Subcutaneous abdominal adipose tissue (tissue), 5 donors: ENCODE results near the gene ITCH.

Source experiments
- H3K27ac ChIP-seq: one replicate; pipeline ENCODE4 v1.7.0; 2013; ENCODE audit warnings: low read depth, mild to moderate bottlenecking, inconsistent platforms, low read length, moderate library complexity
- H3K27me3 ChIP-seq, 5 donors: one replicate each; pipeline ENCODE4 v1.7.0; 2013; ENCODE audit warnings: low read length in 5 of 5, inconsistent platforms in 1 of 5; ENCODE audit not compliant: control insufficient read depth in 5 of 5, insufficient read depth in 4 of 5
- H3K36me3 ChIP-seq, 5 donors: one replicate each; pipeline ENCODE4 v1.7.0; 2013; ENCODE audit warnings: low read length in 5 of 5; ENCODE audit not compliant: control insufficient read depth in 5 of 5, insufficient read depth in 5 of 5
- H3K4me1 ChIP-seq, 5 donors: one replicate each; pipeline ENCODE4 v1.7.0; 2013; ENCODE audit warnings: low read length in 5 of 5, mild to moderate bottlenecking in 3 of 5, moderate library complexity in 1 of 5; ENCODE audit not compliant: control insufficient read depth in 5 of 5, insufficient read depth in 5 of 5
- H3K4me3 ChIP-seq, 5 donors: one replicate each; pipeline ENCODE4 v1.7.0; 2013; ENCODE audit warnings: low read length in 5 of 5, low read depth in 1 of 5
- H3K9ac ChIP-seq, 5 donors: one replicate each; pipeline ENCODE4 v1.7.0; 2013; ENCODE audit warnings: low read length in 5 of 5, mild to moderate bottlenecking in 4 of 5, moderate library complexity in 3 of 5
- H3K9me3 ChIP-seq, 5 donors: one replicate each; pipeline ENCODE4 v1.7.0; 2013; ENCODE audit warnings: low read length in 5 of 5; ENCODE audit not compliant: control insufficient read depth in 5 of 5
- donor health status: healthy.
- donor health status: healthy.
- donor health status: healthy.
- donor health status: healthy.
- donor health status: healthy.

Gene ITCH

GRCh38 chr20:34522969-34523871, 160.1 kb downstream of the ITCH start:
- Histone ChIP-seq H3K4me3 (no peak overlapping the region), H3K27me3 (no peaks in the 10 kb centered on the region), H3K9me3 (no peaks in the 10 kb centered on the region), H3K36me3 (peaks cover 11 to 34% (median 26%) of the 10 kb centered on the region in 5 donors), H3K4me1 (peaks cover 15 to 33% (median 29%) of the 10 kb centered on the region in 5 donors), H3K27ac (peak overlapping the region; percentile 51), H3K9ac (no peak overlapping the region)

- Histone ChIP-seq H3K27me3 (no peaks in the 10 kb centered on the region), H3K9me3 (no peaks in the 10 kb centered on the region), H3K9ac (no peak overlapping the region), H3K4me3 (no peak overlapping the region), H3K36me3 (peaks cover 10 to 42% (median 35%) of the 10 kb centered on the region in 5 donors), H3K27ac (peak overlapping the region; percentile 51), H3K4me1 (peaks cover 15 to 33% (median 28%) of the 10 kb centered on the region in 5 donors)
Measured at GRCh38 chr20:34524426-34524825, 161.4 kb downstream of the ITCH start.

GRCh38 chr20:34525342-34525708, 162.3 kb downstream of the ITCH start:
- Histone ChIP-seq H3K9me3 (no peaks in the 10 kb centered on the region), H3K9ac (peak overlapping the region in 1 of 5 donors; percentile 32), H3K36me3 (peaks cover 8 to 49% (median 40%) of the 10 kb centered on the region in 5 donors), H3K27ac (peak overlapping the region; percentile 51), H3K27me3 (no peaks in the 10 kb centered on the region), H3K4me3 (no peak overlapping the region), H3K4me1 (peaks cover 15 to 40% (median 33%) of the 10 kb centered on the region in 5 donors)

- Histone ChIP-seq H3K27ac (peak overlapping the region; percentile 51), H3K36me3 (peaks cover 8 to 55% (median 44%) of the 10 kb centered on the region in 5 donors), H3K9ac (peak overlapping the region in 1 of 5 donors; percentile 32), H3K4me1 (peaks cover 15 to 43% (median 39%) of the 10 kb centered on the region in 5 donors), H3K4me3 (no peak overlapping the region), H3K27me3 (no peaks in the 10 kb centered on the region), H3K9me3 (no peaks in the 10 kb centered on the region)
Measured at GRCh38 chr20:34525709-34526416, 162.8 kb downstream of the ITCH start.

GRCh38 chr20:34526466-34526865, 163.4 kb downstream of the ITCH start:
- no peak overlapping the region for H3K4me3 ChIP-seq
- no peaks in the 10 kb centered on the region for H3K9me3 ChIP-seq
- peaks cover 15 to 49% (median 45%) of the 10 kb centered on the region in 5 donors for H3K4me1 ChIP-seq
- H3K36me3 ChIP-seq: peaks cover 8 to 61% (median 44%) of the 10 kb centered on the region in 5 donors
- H3K27me3 ChIP-seq: no peaks in the 10 kb centered on the region
- H3K27ac ChIP-seq: peak overlapping the region; percentile 51
- no peak overlapping the region for H3K9ac ChIP-seq

DNA sequence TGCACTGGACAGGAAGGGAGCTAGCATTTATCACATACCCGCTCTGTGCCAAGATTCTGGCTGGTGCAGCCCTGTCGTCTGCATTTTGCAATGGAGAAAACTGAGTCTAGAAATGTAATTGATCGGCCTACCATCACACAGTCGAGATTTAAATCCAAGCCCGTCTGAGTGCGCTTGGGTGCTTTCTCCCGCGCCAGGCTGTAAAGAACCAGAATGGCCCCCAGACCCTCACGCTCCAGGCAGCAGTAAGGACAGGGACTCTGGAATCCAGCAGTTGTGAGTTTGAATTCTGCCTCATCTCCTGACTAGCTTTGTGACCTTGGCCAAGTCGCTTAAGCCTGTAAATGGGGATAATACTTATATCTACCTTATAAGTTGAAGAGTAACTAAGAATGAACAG, 163.9 kb downstream of the ITCH start:
- H3K27ac ChIP-seq: no peak overlapping the region
- H3K9ac ChIP-seq: no peak overlapping the region
- no peaks in the 10 kb centered on the region for H3K9me3 ChIP-seq
- no peaks in the 10 kb centered on the region for H3K27me3 ChIP-seq
- no peak overlapping the region for H3K4me3 ChIP-seq
- peaks cover 8 to 65% (median 48%) of the 10 kb centered on the region in 5 donors for H3K36me3 ChIP-seq
- H3K4me1 ChIP-seq: peaks cover 15 to 52% (median 46%) of the 10 kb centered on the region in 5 donors

DNA sequence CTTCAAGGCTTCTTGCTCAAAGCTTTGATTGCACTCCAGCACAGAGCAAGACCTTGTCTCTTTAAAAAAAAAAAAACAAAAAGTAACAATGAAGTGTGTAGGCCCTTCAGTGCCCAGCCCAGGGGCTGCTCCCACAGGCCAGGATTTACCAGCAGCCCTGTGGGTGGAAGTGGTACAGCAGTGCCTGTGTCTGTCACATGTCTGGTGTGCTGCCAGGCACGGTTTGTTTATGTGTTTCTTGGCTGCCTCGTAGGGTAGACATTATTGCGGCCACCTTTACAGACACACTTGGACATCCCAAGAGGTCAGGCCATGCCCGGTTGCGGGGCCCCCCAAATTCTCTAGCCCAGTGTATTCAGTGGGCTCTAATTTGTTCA, 165.8 kb downstream of the ITCH start:
- H3K27me3 ChIP-seq: no peaks in the 10 kb centered on the region
- H3K27ac ChIP-seq: no peak overlapping the region
- peaks cover 7 to 39% (median 34%) of the 10 kb centered on the region in 5 donors for H3K4me1 ChIP-seq
- H3K9me3 ChIP-seq: no peaks in the 10 kb centered on the region
- H3K9ac ChIP-seq: no peak overlapping the region
- H3K4me3 ChIP-seq: no peak overlapping the region
- peaks cover 8 to 79% (median 60%) of the 10 kb centered on the region in 5 donors for H3K36me3 ChIP-seq

DNA sequence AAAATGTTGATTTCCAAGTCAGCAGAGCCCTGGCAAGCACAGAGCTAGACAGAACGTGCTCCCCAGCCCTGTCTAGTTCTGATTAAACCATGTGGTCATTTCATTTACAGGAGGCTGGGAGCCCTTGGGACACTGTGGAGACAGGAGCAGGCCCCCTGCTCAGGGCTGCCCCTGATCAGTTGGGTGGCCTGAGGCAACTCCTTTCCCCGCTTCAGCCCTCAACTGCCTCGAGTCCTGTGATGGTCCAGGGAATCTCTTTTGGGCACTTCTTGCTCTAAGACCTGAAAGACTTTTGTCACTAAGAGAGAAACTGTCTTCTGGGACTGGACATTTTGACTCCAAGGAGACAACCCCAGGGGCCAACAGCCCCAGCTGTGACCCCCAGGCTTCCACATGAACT, 166.7 kb downstream of the ITCH start:
- no peak overlapping the region for H3K27ac ChIP-seq
- H3K4me3 ChIP-seq: no peak overlapping the region
- H3K4me1 ChIP-seq: peaks cover 6 to 32% (median 26%) of the 10 kb centered on the region in 5 donors
- peak overlapping the region in 2 of 5 donors; percentile 4 to 29 for H3K9ac ChIP-seq
- H3K9me3 ChIP-seq: no peaks in the 10 kb centered on the region
- H3K36me3 ChIP-seq: peaks cover 8 to 88% (median 67%) of the 10 kb centered on the region in 5 donors
- no peaks in the 10 kb centered on the region for H3K27me3 ChIP-seq

GRCh38 chr20:34530342-34530741, 167.3 kb downstream of the ITCH start:
- H3K4me3 ChIP-seq: no peak overlapping the region
- H3K9me3 ChIP-seq: no peaks in the 10 kb centered on the region
- H3K36me3 ChIP-seq: peaks cover 8 to 94% (median 69%) of the 10 kb centered on the region in 5 donors
- H3K9ac ChIP-seq: no peak overlapping the region
- peaks cover 6 to 31% (median 26%) of the 10 kb centered on the region in 5 donors for H3K4me1 ChIP-seq
- no peak overlapping the region for H3K27ac ChIP-seq
- H3K27me3 ChIP-seq: no peaks in the 10 kb centered on the region
